ENCODE results near the gene FMNL3.

DNA sequence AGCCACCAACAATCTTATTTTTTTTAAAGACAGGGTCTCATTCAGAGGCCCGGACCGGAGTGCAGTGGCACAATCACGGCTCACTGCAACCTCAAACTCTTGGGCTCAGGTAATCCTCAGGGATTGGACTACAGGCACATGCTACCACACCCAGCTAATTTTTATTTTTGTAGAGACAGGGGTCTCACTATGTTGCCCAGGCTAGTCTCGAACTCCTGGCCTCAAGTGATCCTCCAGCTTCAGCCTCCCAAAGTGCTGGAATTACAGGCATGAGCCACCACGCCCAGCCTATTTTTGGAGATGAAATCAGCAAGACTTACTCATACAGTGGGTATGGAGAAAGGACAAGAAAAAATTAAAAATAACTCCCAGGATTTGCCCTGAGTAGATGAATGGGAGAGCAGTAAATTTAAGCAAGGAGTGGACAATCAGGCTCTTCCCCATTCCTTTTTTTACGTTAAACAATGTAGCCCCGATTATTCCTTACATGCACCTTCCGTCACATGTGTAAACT, 13.2 kb downstream of the FMNL3 start:
- TF ChIP-seq TAF1 (IDR thresholded peaks at IDR 0.05; ENCODE audit: borderline replicate concordance, low read depth, low read length), result no peak
- TF ChIP-seq, protein P1, sequence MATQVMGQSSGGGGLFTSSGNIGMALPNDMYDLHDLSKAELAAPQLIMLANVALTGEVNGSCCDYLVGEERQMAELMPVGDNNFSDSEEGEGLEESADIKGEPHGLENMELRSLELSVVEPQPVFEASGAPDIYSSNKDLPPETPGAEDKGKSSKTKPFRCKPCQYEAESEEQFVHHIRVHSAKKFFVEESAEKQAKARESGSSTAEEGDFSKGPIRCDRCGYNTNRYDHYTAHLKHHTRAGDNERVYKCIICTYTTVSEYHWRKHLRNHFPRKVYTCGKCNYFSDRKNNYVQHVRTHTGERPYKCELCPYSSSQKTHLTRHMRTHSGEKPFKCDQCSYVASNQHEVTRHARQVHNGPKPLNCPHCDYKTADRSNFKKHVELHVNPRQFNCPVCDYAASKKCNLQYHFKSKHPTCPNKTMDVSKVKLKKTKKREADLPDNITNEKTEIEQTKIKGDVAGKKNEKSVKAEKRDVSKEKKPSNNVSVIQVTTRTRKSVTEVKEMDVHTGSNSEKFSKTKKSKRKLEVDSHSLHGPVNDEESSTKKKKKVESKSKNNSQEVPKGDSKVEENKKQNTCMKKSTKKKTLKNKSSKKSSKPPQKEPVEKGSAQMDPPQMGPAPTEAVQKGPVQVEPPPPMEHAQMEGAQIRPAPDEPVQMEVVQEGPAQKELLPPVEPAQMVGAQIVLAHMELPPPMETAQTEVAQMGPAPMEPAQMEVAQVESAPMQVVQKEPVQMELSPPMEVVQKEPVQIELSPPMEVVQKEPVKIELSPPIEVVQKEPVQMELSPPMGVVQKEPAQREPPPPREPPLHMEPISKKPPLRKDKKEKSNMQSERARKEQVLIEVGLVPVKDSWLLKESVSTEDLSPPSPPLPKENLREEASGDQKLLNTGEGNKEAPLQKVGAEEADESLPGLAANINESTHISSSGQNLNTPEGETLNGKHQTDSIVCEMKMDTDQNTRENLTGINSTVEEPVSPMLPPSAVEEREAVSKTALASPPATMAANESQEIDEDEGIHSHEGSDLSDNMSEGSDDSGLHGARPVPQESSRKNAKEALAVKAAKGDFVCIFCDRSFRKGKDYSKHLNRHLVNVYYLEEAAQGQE (IDR thresholded peaks at IDR 0.05; ENCODE audit: low read depth, low read length), result no peak
- TF ChIP-seq EZH2phosphoT487 (IDR thresholded peaks at IDR 0.05; ENCODE audit: borderline replicate concordance, low read depth), result no peak
- TF ChIP-seq, protein P2, sequence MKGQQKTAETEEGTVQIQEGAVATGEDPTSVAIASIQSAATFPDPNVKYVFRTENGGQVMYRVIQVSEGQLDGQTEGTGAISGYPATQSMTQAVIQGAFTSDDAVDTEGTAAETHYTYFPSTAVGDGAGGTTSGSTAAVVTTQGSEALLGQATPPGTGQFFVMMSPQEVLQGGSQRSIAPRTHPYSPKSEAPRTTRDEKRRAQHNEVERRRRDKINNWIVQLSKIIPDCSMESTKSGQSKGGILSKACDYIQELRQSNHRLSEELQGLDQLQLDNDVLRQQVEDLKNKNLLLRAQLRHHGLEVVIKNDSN (IDR thresholded peaks at IDR 0.05; ENCODE audit: borderline replicate concordance, low read depth), result no peak
